Heart left ventricle (tissue), 16 donors: ENCODE results near the gene NTRK1. TPM values are rescaled to one million over a fixed set of nuclear protein-coding genes. Genes with fewer than 3 reads are reported as not detected.

Experiments used
- ATAC-seq, 4 donors: fragments of 200-7000 bp; cut with Tn5 transposase; one replicate each; pipeline ENCODE4 v1.9.1; 2020 to 2022; ENCODE audit warnings: moderate library complexity in 4 of 4, mild to moderate bottlenecking in 3 of 4, moderate number of reproducible peaks in 1 of 4
- DNase-seq, 5 donors: peaks; one replicate each; pipeline ENCODE4 v3.0.0-alpha.2; 2020
- H3K27ac ChIP-seq, 12 donors: fragments of 200-600 bp; sonication (generic) in 4 of 12; one replicate each; pipeline versions ENCODE4 v1.5.0 to v1.8.0; 2016 to 2022; ENCODE audit warnings: mild to moderate bottlenecking in 2 of 12
- H3K27me3 ChIP-seq, 9 donors: fragments of 200-600 bp; sonication (generic) in 2 of 9; one replicate each; pipeline versions ENCODE4 v1.5.1 to v1.8.0; 2016 to 2022; ENCODE audit warnings: mild to moderate bottlenecking in 3 of 9
- H3K36me3 ChIP-seq, 9 donors: fragments of 200-600 bp; sonication (generic) in 2 of 9; one replicate each; pipeline versions ENCODE4 v1.5.0 to v1.8.0; 2018 to 2022; ENCODE audit warnings: mild to moderate bottlenecking in 2 of 9
- H3K4me1 ChIP-seq, 12 donors: fragments of 200-600 bp; sonication (generic) in 4 of 12; one replicate each; pipeline versions ENCODE4 v1.5.0 to v1.8.0; 2016 to 2022; ENCODE audit warnings: mild to moderate bottlenecking in 3 of 12
- H3K4me3 ChIP-seq, 12 donors: fragments of 200-600 bp; sonication (generic) in 4 of 12; one replicate each; pipeline versions ENCODE4 v1.5.0 to v1.8.0; 2017 to 2022; ENCODE audit warnings: mild to moderate bottlenecking in 9 of 12, moderate library complexity in 4 of 12
- H3K9me3 ChIP-seq, 12 donors: fragments of 200-600 bp; sonication (generic) in 4 of 12; one replicate each; pipeline versions ENCODE4 v1.5.0 to v1.8.0; 2016 to 2022; ENCODE audit warnings: mild to moderate bottlenecking in 1 of 12
- CTCF ChIP-seq, 12 donors: fragments of 200-600 bp; sonication (generic) in 4 of 12; IDR thresholded peaks; one replicate each; pipeline versions ENCODE4 v1.5.0 to v1.8.0; 2018 to 2022; ENCODE audit warnings: antibody characterized with exemption in 12 of 12, mild to moderate bottlenecking in 5 of 12
- POLR2A ChIP-seq, 2 donors: fragments of 450-650 bp; IDR thresholded peaks; one replicate each; pipeline ENCODE4 v1.6.1; 2017; ENCODE audit warnings: antibody characterized with exemption in 2 of 2, mild to moderate bottlenecking in 2 of 2, moderate library complexity in 2 of 2
- whole genome bisulfite sequencing, 4 donors: extraction: QIAGEN DNeasy Blood & Tissue Kit in 2 of 4; methylation state at CpG; one replicate each; pipeline versions ENCODE4 v1.1.5 to v1.1.7; 2013 to 2018; 5-methylcytosine and 5-hydroxymethylcytosine counted together
- intact Hi-C, 10 donors: fragments of 100-400 bp; cut with DNase I; formaldehyde crosslinking; loops; one replicate each; pipeline versions ENCODE4 v1.11.1 to v1.14.2; 2022
- polyA plus RNA-seq, 2 donors: library from polyadenylated mRNA; stranded (reverse); fragments of 200-250 nt; gene quantifications; one replicate each; pipeline ENCODE4 v1.2.3, GENCODE V29; 2013
- total RNA-seq, 9 donors: library from RNA; depleted of rRNA in 2 of 9; stranded (reverse); fragments of >200 nt in 2 of 9; fragmentation: NEBNext Ultra II Directional in 3 of 9; extraction: Animal tissue kit (Norgen Biotek cat#: 25700) in 3 of 9; gene quantifications; one replicate each; pipeline versions ENCODE4 v1.1.0 to v1.2.4, GENCODE V29; 2016 to 2023
- donor health status: ischemic (EF 13 %, LVEDD 7.1; RV severe dilation, severe dysfunction).
- donor health status: healthy with polysubstance abuse.
- donor health status: DM: no; HTN: yes; CAD: no.
- donor health status: DM: no; HTN: no; CAD: no.
- donor health status: ischemic (EF 25% LVEDD 6.9; RV normal size, moderate dysfunction).
- donor health status: ischemic (EF 25% LVEDD 5.7; RV mildly dilated, moderate dysfunction).
- donor health status: healthy.
- donor health status: DM: yes; HTN: yes; CAD: no.
- donor health status: ischemic (EF 35%, LVEDD 5.7; RV mildly dilated, moderate dysfunction).
- donor health status: nonischemic (EF 11% LVEDD 7.7; RV severe dilation, severe dysfunction).
- donor health status: DM: yes; HTN: yes; CAD: no.
- donor health status: PGD.
- donor health status: ischemic (EF 29% LVEDD 5.4; RV normal size, mild dysfunction).
- donor health status: nonischemic (EF 23%, LVEDD 6.1; RV moderate dilation, normal function).

The NTRK1 gene
- total and polyA plus RNA-seq, 11 donors, result 0.22 to 1.6 (median 1.1) TPM

GRCh38 chr1:156851779-156852417 lies 8.8 kb upstream of the NTRK1 start:
- Histone ChIP-seq H3K9me3 (no peaks in the 10 kb centered on the region), H3K4me3 (no peak overlapping the region), H3K36me3 (no peaks in the 10 kb centered on the region), H3K27me3 (peaks cover 0 to 26% (median 11%) of the 10 kb centered on the region in 9 donors), H3K27ac (peak overlapping the region in 9 of 12 donors; percentile 56 to 90 (median 71)), H3K4me1 (peaks cover 0 to 23% (median 8%) of the 10 kb centered on the region in 12 donors)
- TF ChIP-seq POLR2A (IDR thresholded peaks at IDR 0.05), result no peak
- TF ChIP-seq CTCF (IDR thresholded peaks at IDR 0.05), result no peak
- ATAC-seq, result peak; percentile 75 to 89 (median 82)
- WGBS, 4 donors, result 48 to 58% (median 55%) methylated on average over 9 to 17 of the region's 17 CpGs
- intact Hi-C loops, result loop anchor here in 2 of 10 donors (10.0 kb wide), 1 partner anchor 127 kb away; the partner anchor contains the start of genes ISG20L2 (in 2 of the 2) and METTL25B (in 2 of the 2)
- peak; percentile 49 to 88 (median 69) for DNase-seq

DNA sequence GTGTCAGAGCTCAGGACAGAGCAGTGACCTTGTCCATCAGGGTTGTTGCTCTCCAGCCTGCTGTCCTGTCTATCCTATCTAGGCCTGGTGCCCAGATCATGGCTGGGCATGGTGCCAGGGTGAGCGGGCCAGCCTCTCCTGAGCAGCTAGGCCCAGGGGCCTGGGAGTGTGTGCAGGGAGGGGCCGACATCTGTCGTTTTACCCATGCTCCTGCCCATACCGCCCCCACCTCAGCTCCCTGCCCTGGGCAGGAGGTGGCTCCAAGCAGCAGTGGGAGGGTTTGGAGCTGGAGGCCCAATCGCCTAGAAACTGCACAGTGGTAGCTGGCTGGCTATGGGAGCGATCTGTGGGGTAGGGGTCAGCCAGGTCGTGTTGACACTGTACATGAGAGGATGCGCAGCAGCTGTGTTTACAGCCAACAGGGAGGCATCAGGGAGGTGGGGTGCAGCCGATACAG lies 8.2 kb upstream of the NTRK1 start:
- WGBS, 4 donors, result 27 to 41% (median 35%) methylated on average over 8 to 9 of the region's 9 CpGs

GRCh38 chr1:156853761-156854160 lies 6.9 kb upstream of the NTRK1 start:
- Histone ChIP-seq H3K4me3 (no peak overlapping the region), H3K36me3 (no peaks in the 10 kb centered on the region), H3K9me3 (no peaks in the 10 kb centered on the region), H3K27ac (no peak overlapping the region), H3K4me1 (peaks cover 0 to 25% (median 14%) of the 10 kb centered on the region in 12 donors), H3K27me3 (peaks cover 0 to 16% (median 4%) of the 10 kb centered on the region in 9 donors)
- WGBS, 4 donors, result 87 to 95% (median 92%) methylated on average over 14 to 19 of the region's 19 CpGs
- no peak for DNase-seq
- no peak for ATAC-seq
- intact Hi-C loops, result loop anchor here in 2 of 10 donors (10.0 kb wide), 1 partner anchor 129 kb away; the partner anchor contains the start of genes ISG20L2 (in 2 of the 2) and METTL25B (in 2 of the 2)
- TF ChIP-seq POLR2A (IDR thresholded peaks at IDR 0.05) (no peak), CTCF (IDR thresholded peaks at IDR 0.05) (no peak)

More for the DNA sequence above, 8.2 kb upstream of the NTRK1 start:
- no peak overlapping the region for H3K4me3 ChIP-seq
- intact Hi-C loops, result loop anchor here in 2 of 10 donors (10.0 kb wide), 1 partner anchor 128 kb away; the partner anchor contains the start of genes ISG20L2 (in 2 of the 2) and METTL25B (in 2 of the 2)
- peak; percentile 81 to 90 (median 84) for DNase-seq
- H3K9me3 ChIP-seq, result no peaks in the 10 kb centered on the region
- peaks cover 0 to 23% (median 8%) of the 10 kb centered on the region in 12 donors for H3K4me1 ChIP-seq
- TF ChIP-seq CTCF (IDR thresholded peaks at IDR 0.05), result no peak
- TF ChIP-seq POLR2A (IDR thresholded peaks at IDR 0.05), result no peak
- ATAC-seq, result peak; percentile 92 to 97 (median 95)
- peaks cover 0 to 25% (median 11%) of the 10 kb centered on the region in 9 donors for H3K27me3 ChIP-seq
- H3K27ac ChIP-seq, result peak overlapping the region in 9 of 12 donors; percentile 56 to 90 (median 71)
- no peaks in the 10 kb centered on the region for H3K36me3 ChIP-seq

DNA sequence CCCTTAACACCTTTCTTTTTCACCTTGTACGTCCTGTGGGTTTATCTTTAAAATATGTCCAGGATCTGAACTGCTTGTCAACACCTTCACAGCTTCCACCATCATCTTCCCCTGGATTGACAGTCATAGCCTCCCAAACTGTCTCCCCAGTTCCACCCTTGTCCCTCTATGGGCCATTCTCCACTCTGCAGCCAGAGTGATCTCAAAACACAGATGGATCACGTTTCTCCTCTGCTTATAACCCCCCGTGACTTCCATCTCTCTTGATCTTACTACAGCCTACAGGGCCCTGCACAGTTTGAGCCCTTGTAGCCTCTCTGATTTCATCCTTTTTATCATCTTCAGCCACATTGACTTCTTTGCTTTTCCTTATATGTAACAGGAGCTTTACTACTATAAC lies 6.0 kb upstream of the NTRK1 start:
- Histone ChIP-seq H3K27ac (no peak overlapping the region), H3K9me3 (no peaks in the 10 kb centered on the region), H3K4me1 (peaks cover 4 to 34% (median 21%) of the 10 kb centered on the region in 12 donors), H3K27me3 (peaks cover 0 to 20% (median 5%) of the 10 kb centered on the region in 9 donors), H3K4me3 (no peak overlapping the region), H3K36me3 (no peaks in the 10 kb centered on the region)
- DNase-seq, result no peak
- intact Hi-C loops, result loop anchor here in 3 of 10 donors (5.0 to 10.0 kb wide), 2 partner anchors 57 to 130 kb away; partner anchors contain the start of genes ISG20L2 (in 2 of the 3) and METTL25B (in 2 of the 3)
- no peak for ATAC-seq
- TF ChIP-seq POLR2A (IDR thresholded peaks at IDR 0.05) (no peak), CTCF (IDR thresholded peaks at IDR 0.05) (no peak)
- WGBS, 4 donors, result 40 to 56% (median 51%) methylated on average over 3 of the region's 3 CpGs
